ENCODE measurements around the gene ESPL1.

The ESPL1 gene

GRCh38 chr12:53267999-53268629, at the start of gene ESPL1:
ESPL1 (plus strand) TSS chr12:53268299; CDS start chr12:53268767, 468 bp downstream.
- in situ Hi-C loops (cut with HindIII; ENCODE audit: low pct_ligation_motif_present, low pct_unique_long_range_greater_than_20kb, low sequenced_read_pairs), result no loop called here

GRCh38 chr12:53218551-53219291, 49.4 kb upstream of the ESPL1 start:
- no peak for DNase-seq
- in situ Hi-C loops (cut with HindIII; ENCODE audit: low pct_ligation_motif_present, low pct_unique_long_range_greater_than_20kb, low sequenced_read_pairs), result no loop called here

More at GRCh38 chr12:53267999-53268629, at the start of gene ESPL1:
- peak; percentile 85 for DNase-seq

GRCh38 chr12:53219292-53219955, 48.7 kb upstream of the ESPL1 start:
- DNase-seq, result no peak
- in situ Hi-C loops (cut with HindIII; ENCODE audit: low pct_ligation_motif_present, low pct_unique_long_range_greater_than_20kb, low sequenced_read_pairs), result no loop called here

- in situ Hi-C loops (cut with HindIII; ENCODE audit: low pct_ligation_motif_present, low pct_unique_long_range_greater_than_20kb, low sequenced_read_pairs), result no loop called here
- no peak for DNase-seq
Observed at GRCh38 chr12:53219956-53220693, 48.0 kb upstream of the ESPL1 start.

GRCh38 chr12:53220694-53221202, 47.4 kb upstream of the ESPL1 start:
- peak; percentile 99 for DNase-seq
- in situ Hi-C loops (cut with HindIII; ENCODE audit: low pct_ligation_motif_present, low pct_unique_long_range_greater_than_20kb, low sequenced_read_pairs), result no loop called here

GRCh38 chr12:53221203-53222080, 46.7 kb upstream of the ESPL1 start:
- peak; percentile 86 for DNase-seq
- in situ Hi-C loops (cut with HindIII; ENCODE audit: low pct_ligation_motif_present, low pct_unique_long_range_greater_than_20kb, low sequenced_read_pairs), result no loop called here

GRCh38 chr12:53222170-53222721, 45.9 kb upstream of the ESPL1 start:
- in situ Hi-C loops (cut with HindIII; ENCODE audit: low pct_ligation_motif_present, low pct_unique_long_range_greater_than_20kb, low sequenced_read_pairs), result no loop called here
- no peak for DNase-seq

GRCh38 chr12:53222806-53223261, 45.3 kb upstream of the ESPL1 start:
- in situ Hi-C loops (cut with HindIII; ENCODE audit: low pct_ligation_motif_present, low pct_unique_long_range_greater_than_20kb, low sequenced_read_pairs), result no loop called here
- DNase-seq, result no peak

- in situ Hi-C loops (cut with HindIII; ENCODE audit: low pct_ligation_motif_present, low pct_unique_long_range_greater_than_20kb, low sequenced_read_pairs), result no loop called here
- DNase-seq, result no peak
Observed at GRCh38 chr12:53223389-53224060, 44.6 kb upstream of the ESPL1 start.

GRCh38 chr12:53224061-53224896, 43.8 kb upstream of the ESPL1 start:
- in situ Hi-C loops (cut with HindIII; ENCODE audit: low pct_ligation_motif_present, low pct_unique_long_range_greater_than_20kb, low sequenced_read_pairs), result no loop called here
- DNase-seq, result peak; percentile 33

- DNase-seq, result no peak
- in situ Hi-C loops (cut with HindIII; ENCODE audit: low pct_ligation_motif_present, low pct_unique_long_range_greater_than_20kb, low sequenced_read_pairs), result no loop called here
Observed at GRCh38 chr12:53224897-53225634, 43.0 kb upstream of the ESPL1 start.

GRCh38 chr12:53225635-53226424, 42.3 kb upstream of the ESPL1 start:
- DNase-seq, result no peak
- in situ Hi-C loops (cut with HindIII; ENCODE audit: low pct_ligation_motif_present, low pct_unique_long_range_greater_than_20kb, low sequenced_read_pairs), result no loop called here

GRCh38 chr12:53226815-53227214, 41.3 kb upstream of the ESPL1 start:
- in situ Hi-C loops (cut with HindIII; ENCODE audit: low pct_ligation_motif_present, low pct_unique_long_range_greater_than_20kb, low sequenced_read_pairs), result no loop called here
- DNase-seq, result no peak

- DNase-seq, result no peak
- in situ Hi-C loops (cut with HindIII; ENCODE audit: low pct_ligation_motif_present, low pct_unique_long_range_greater_than_20kb, low sequenced_read_pairs), result no loop called here
Observed at GRCh38 chr12:53227341-53227740, 40.8 kb upstream of the ESPL1 start.

GRCh38 chr12:53227836-53228235, 40.3 kb upstream of the ESPL1 start:
- in situ Hi-C loops (cut with HindIII; ENCODE audit: low pct_ligation_motif_present, low pct_unique_long_range_greater_than_20kb, low sequenced_read_pairs), result no loop called here

More at GRCh38 chr12:53227836-53228235, 40.3 kb upstream of the ESPL1 start:
- DNase-seq, result no peak
